K562 (cell line): ENCODE measurements around the gene C2orf42. TPM values are rescaled to one million over a fixed set of nuclear protein-coding genes. Genes with fewer than 3 reads are reported as not detected.

Experiments used
- CHD1 ChIP-seq: fragments of 200-600 bp; sonication (generic); IDR thresholded peaks from one replicate; pipeline ENCODE4 v1.6.1; 2012; ENCODE audit warnings: mild to moderate bottlenecking, moderate library complexity, low read length, inconsistent platforms
- COPS2 ChIP-seq: fragments of 450-650 bp; conservative IDR thresholded peaks from 2 replicates; pipeline ENCODE4 v1.6.1; 2016; ENCODE audit warnings: mild to moderate bottlenecking, moderate library complexity
- CREBBP ChIP-seq: IDR thresholded peaks from one replicate; pipeline ENCODE4 v1.6.1; 2012; ENCODE audit warnings: low read depth, mild to moderate bottlenecking, control low read depth, inconsistent platforms, low read length
- DMBX1 ChIP-seq: fragments of 250-450 bp; sonication (Bioruptor Pico); IDR thresholded peaks from 2 replicates; pipeline ENCODE4 v1.8.0; 2022; ENCODE audit warnings: inconsistent platforms, mild to moderate bottlenecking, moderate library complexity, borderline replicate concordance
- EP300 ChIP-seq: IDR thresholded peaks from 2 replicates; pipeline ENCODE4 v1.6.1; 2012; ENCODE audit warnings: low read length, improper control_type of control experiment
- FOXK1 ChIP-seq: sonication (generic); formaldehyde crosslinking; IDR thresholded peaks from 2 replicates; pipeline ENCODE4 v1.8.0; 2022; ENCODE audit warnings: missing genetic modification reagents, mild to moderate bottlenecking, borderline replicate concordance
- GATAD2A ChIP-seq: fragments of 450-650 bp; IDR thresholded peaks from 2 replicates; pipeline ENCODE4 v1.6.1; 2017
- HSF4 ChIP-seq: fragments of 250-450 bp; sonication (Bioruptor Pico); IDR thresholded peaks from 2 replicates; pipeline ENCODE4 v2.1.2; 2022; ENCODE audit warnings: mild to moderate bottlenecking, moderate library complexity, borderline replicate concordance
- MTA2 ChIP-seq: fragments of 450-650 bp; IDR thresholded peaks from 2 replicates; pipeline ENCODE4 v1.6.1; 2016; ENCODE audit warnings: low read depth
- ZBTB1 ChIP-seq: sonication (generic); formaldehyde crosslinking; IDR thresholded peaks from 2 replicates; pipeline ENCODE4 v1.8.1; 2023; ENCODE audit warnings: missing genetic modification reagents, low read depth, mild to moderate bottlenecking, borderline replicate concordance
- ZBTB8A ChIP-seq: fragments of 450-650 bp; IDR thresholded peaks from 2 replicates; pipeline ENCODE4 v1.6.1; 2018; ENCODE audit warnings: mild to moderate bottlenecking, moderate library complexity; ENCODE audit not compliant: partially characterized antibody
- ZC3H11A ChIP-seq: IDR thresholded peaks from 2 replicates; pipeline ENCODE4 v1.6.1; 2012; ENCODE audit warnings: low read depth, low read length, improper control_type of control experiment
- ZNF263 ChIP-seq: sonication (generic); formaldehyde crosslinking; IDR thresholded peaks from 2 replicates; pipeline ENCODE4 v1.8.0; 2022; ENCODE audit warnings: mild to moderate bottlenecking, missing genetic modification reagents, borderline replicate concordance
- polyA plus RNA-seq, 8 experiments: library from polyadenylated mRNA; depleted of rRNA in 4 of 8; stranded (reverse) in 5 of 8; unstranded in 3 of 8; fragments of >200 nt; fragmentation: Nextera tagmentation in 2 of 8; fragmentation: Illumina TruSeq in 1 of 8; extraction: Ambion mirVana in 2 of 8; extraction: Trizol in 1 of 8; gene quantifications; 2 replicates each; pipeline versions ENCODE4 v1.2.1 to v1.2.3, GENCODE V29; 2011 to 2014; ENCODE audit warnings: inconsistent platforms in 1 of 8, missing spikeins in 1 of 8
- total RNA-seq, 7 experiments: library from RNA; depleted of rRNA in 6 of 7; stranded (reverse); fragments of >200 nt in 6 of 7; fragmentation: Illumina TruSeq in 2 of 7; extraction: Trizol in 2 of 7; gene quantifications; 2 replicates each; pipeline versions ENCODE4 v1.2.1 to v1.2.3, GENCODE V29; 2011 to 2021; ENCODE audit warnings: low replicate concordance in 1 of 7
- TF ChIP-seq, protein P1 (sequence below): fragments of 200-400 bp; formaldehyde crosslinking; IDR thresholded peaks from 2 replicates; pipeline ENCODE4 v1.6.1; 2017; ENCODE audit warnings: mild to moderate bottlenecking, low read depth, low read length, moderate library complexity
- TF ChIP-seq, protein P2 (sequence below): fragments of 150-350 bp; IDR thresholded peaks from 2 replicates; pipeline ENCODE4 v1.6.1; 2014; ENCODE audit warnings: low read depth, mild to moderate bottlenecking, low read length, borderline replicate concordance
- TF ChIP-seq, protein P3 (sequence below): sonication (generic); formaldehyde crosslinking; IDR thresholded peaks from 2 replicates; pipeline ENCODE4 v1.8.0; 2023; ENCODE audit warnings: mild to moderate bottlenecking, missing genetic modification reagents

The C2orf42 gene
- total and polyA plus RNA-seq, 9 of the 15 experiments (the other 6 are each of a cell fraction or from before 2014, with no cell fraction given) = 4.6 to 10.9 (median 7.5) TPM

- TF ChIP-seq, protein P1, sequence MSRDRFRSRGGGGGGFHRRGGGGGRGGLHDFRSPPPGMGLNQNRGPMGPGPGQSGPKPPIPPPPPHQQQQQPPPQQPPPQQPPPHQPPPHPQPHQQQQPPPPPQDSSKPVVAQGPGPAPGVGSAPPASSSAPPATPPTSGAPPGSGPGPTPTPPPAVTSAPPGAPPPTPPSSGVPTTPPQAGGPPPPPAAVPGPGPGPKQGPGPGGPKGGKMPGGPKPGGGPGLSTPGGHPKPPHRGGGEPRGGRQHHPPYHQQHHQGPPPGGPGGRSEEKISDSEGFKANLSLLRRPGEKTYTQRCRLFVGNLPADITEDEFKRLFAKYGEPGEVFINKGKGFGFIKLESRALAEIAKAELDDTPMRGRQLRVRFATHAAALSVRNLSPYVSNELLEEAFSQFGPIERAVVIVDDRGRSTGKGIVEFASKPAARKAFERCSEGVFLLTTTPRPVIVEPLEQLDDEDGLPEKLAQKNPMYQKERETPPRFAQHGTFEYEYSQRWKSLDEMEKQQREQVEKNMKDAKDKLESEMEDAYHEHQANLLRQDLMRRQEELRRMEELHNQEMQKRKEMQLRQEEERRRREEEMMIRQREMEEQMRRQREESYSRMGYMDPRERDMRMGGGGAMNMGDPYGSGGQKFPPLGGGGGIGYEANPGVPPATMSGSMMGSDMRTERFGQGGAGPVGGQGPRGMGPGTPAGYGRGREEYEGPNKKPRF = no peak
- TF ChIP-seq MTA2 = 0 out of 2 replicates have a peak, but pooled peaks have one; percentile 19
- TF ChIP-seq CREBBP = no peak
- TF ChIP-seq, protein P2, sequence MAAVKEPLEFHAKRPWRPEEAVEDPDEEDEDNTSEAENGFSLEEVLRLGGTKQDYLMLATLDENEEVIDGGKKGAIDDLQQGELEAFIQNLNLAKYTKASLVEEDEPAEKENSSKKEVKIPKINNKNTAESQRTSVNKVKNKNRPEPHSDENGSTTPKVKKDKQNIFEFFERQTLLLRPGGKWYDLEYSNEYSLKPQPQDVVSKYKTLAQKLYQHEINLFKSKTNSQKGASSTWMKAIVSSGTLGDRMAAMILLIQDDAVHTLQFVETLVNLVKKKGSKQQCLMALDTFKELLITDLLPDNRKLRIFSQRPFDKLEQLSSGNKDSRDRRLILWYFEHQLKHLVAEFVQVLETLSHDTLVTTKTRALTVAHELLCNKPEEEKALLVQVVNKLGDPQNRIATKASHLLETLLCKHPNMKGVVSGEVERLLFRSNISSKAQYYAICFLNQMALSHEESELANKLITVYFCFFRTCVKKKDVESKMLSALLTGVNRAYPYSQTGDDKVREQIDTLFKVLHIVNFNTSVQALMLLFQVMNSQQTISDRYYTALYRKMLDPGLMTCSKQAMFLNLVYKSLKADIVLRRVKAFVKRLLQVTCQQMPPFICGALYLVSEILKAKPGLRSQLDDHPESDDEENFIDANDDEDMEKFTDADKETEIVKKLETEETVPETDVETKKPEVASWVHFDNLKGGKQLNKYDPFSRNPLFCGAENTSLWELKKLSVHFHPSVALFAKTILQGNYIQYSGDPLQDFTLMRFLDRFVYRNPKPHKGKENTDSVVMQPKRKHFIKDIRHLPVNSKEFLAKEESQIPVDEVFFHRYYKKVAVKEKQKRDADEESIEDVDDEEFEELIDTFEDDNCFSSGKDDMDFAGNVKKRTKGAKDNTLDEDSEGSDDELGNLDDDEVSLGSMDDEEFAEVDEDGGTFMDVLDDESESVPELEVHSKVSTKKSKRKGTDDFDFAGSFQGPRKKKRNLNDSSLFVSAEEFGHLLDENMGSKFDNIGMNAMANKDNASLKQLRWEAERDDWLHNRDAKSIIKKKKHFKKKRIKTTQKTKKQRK = no peak
- no peak for TF ChIP-seq ZNF263 (CRISPR knock-in tag)
- TF ChIP-seq CHD1 = peak; percentile 32
- TF ChIP-seq FOXK1 (CRISPR knock-in tag) = no peak
- peak; percentile 76; the same call in 1 of the 2 replicates for TF ChIP-seq DMBX1 (CRISPR knock-in tag)
- peak; percentile 68; the same call in 1 of the 2 replicates for TF ChIP-seq GATAD2A
- no peak for TF ChIP-seq ZBTB8A
- 0 out of 2 replicates have a peak, but pooled peaks have one; percentile 71 for TF ChIP-seq HSF4 (CRISPR knock-in tag)
- TF ChIP-seq ZC3H11A = no peak
- 0 out of 2 replicates have a peak, but pooled peaks have one; percentile 16 for TF ChIP-seq EP300
- TF ChIP-seq, protein P3, sequence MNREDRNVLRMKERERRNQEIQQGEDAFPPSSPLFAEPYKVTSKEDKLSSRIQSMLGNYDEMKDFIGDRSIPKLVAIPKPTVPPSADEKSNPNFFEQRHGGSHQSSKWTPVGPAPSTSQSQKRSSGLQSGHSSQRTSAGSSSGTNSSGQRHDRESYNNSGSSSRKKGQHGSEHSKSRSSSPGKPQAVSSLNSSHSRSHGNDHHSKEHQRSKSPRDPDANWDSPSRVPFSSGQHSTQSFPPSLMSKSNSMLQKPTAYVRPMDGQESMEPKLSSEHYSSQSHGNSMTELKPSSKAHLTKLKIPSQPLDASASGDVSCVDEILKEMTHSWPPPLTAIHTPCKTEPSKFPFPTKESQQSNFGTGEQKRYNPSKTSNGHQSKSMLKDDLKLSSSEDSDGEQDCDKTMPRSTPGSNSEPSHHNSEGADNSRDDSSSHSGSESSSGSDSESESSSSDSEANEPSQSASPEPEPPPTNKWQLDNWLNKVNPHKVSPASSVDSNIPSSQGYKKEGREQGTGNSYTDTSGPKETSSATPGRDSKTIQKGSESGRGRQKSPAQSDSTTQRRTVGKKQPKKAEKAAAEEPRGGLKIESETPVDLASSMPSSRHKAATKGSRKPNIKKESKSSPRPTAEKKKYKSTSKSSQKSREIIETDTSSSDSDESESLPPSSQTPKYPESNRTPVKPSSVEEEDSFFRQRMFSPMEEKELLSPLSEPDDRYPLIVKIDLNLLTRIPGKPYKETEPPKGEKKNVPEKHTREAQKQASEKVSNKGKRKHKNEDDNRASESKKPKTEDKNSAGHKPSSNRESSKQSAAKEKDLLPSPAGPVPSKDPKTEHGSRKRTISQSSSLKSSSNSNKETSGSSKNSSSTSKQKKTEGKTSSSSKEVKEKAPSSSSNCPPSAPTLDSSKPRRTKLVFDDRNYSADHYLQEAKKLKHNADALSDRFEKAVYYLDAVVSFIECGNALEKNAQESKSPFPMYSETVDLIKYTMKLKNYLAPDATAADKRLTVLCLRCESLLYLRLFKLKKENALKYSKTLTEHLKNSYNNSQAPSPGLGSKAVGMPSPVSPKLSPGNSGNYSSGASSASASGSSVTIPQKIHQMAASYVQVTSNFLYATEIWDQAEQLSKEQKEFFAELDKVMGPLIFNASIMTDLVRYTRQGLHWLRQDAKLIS = peak; percentile 50; the same call in 1 of the 2 replicates
- no peak for TF ChIP-seq COPS2
- no peak for TF ChIP-seq ZBTB1 (CRISPR knock-in tag)
Observed at GRCh38 chr2:70123051-70123828, 67.6 kb downstream of the C2orf42 start (continued).
